Pancreas (tissue), 10 donors: ENCODE measurements around the gene CNGA3. TPM values are rescaled to one million over a fixed set of nuclear protein-coding genes. Genes with fewer than 3 reads are reported as not detected.
"Not testable (repeated sequence)": the region's sequence is repeated elsewhere in the genome, so short reads cannot be mapped to it uniquely, and the experiment has no call there.

Experiments
- ATAC-seq, 4 donors: fragments of 200-7000 bp; cut with Tn5 transposase; one replicate each; pipeline versions ENCODE4 v1.8.0 to v1.9.1; 2020; ENCODE audit warnings: mild to moderate bottlenecking in 4 of 4, moderate library complexity in 4 of 4
- DNase-seq, 6 donors: peaks; one replicate each; pipeline ENCODE4 v3.0.0-alpha.2; 2020
- FAIRE-seq: peaks from 2 replicates; lab custom pipeline; 2012; peaks lifted over from hg19 to GRCh38; lab: Jason Lieb, UNC
- H3K27ac ChIP-seq, 4 donors: fragments of 200-600 bp; sonication (generic); 1 replicate in 3 of 4; 2 replicates in 1 of 4; pipeline versions ENCODE4 v1.5.0 to v1.8.0; 2020
- H3K27me3 ChIP-seq, 4 donors: fragments of 200-600 bp; one replicate each; pipeline ENCODE4 v1.8.0; 2021
- H3K36me3 ChIP-seq, 3 donors: fragments of 200-600 bp; sonication (generic) in 1 of 3; one replicate each; pipeline versions ENCODE4 v1.5.0 to v1.8.0; 2020 to 2021
- H3K4me1 ChIP-seq, 3 donors: fragments of 200-600 bp; one replicate each; pipeline ENCODE4 v1.8.0; 2021
- H3K4me3 ChIP-seq, 4 donors: fragments of 200-600 bp; sonication (generic) in 2 of 4; one replicate each; pipeline versions ENCODE4 v1.5.0 to v1.8.0; 2020 to 2021
- H3K9me3 ChIP-seq, 4 donors: fragments of 200-600 bp; one replicate each; pipeline ENCODE4 v1.8.0; 2021
- CTCF ChIP-seq, 4 donors: fragments of 200-600 bp; sonication (generic) in 3 of 4; IDR thresholded peaks; one replicate each; pipeline versions ENCODE4 v1.5.0 to v1.8.0; 2021; ENCODE audit warnings: antibody characterized with exemption in 4 of 4
- WGBS, 2 donors: extraction: QIAGEN DNeasy Blood & Tissue Kit; methylation state at CpG; one replicate each; pipeline ENCODE4 v1.1.7; 2013; 5-methylcytosine and 5-hydroxymethylcytosine counted together
- intact Hi-C, 3 donors: fragments of 100-400 bp; cut with DNase I; formaldehyde crosslinking; loops; one replicate each; pipeline versions ENCODE4 v1.11.1 to v1.14.2; 2022
- polyA plus RNA-seq, 2 donors: library from polyadenylated mRNA; stranded (reverse); fragments of 200-250 nt; gene quantifications; one replicate each; pipeline ENCODE4 v1.2.3, GENCODE V29; 2013
- total RNA-seq, 6 donors: library from RNA; stranded (reverse); fragmentation: NEBNext Ultra II Directional in 4 of 6; extraction: Animal tissue kit (Norgen Biotek cat#: 25700) in 4 of 6; gene quantifications; one replicate each; pipeline versions ENCODE4 v1.2.1 to v1.2.4, GENCODE V29; 2021 to 2023
- donor health status: healthy with polysubstance abuse.
- donor health status: DM: no; HTN: no; CAD: no; lungs with moderate emphysema.
- donor health status: DM: no; HTN: no; CAD: no.
- donor health status: control.
- donor health status: control.
- donor health status: Bipolar disorder and iron deficiency.
- donor health status: DM: yes; HTN: yes; CAD: no.
- donor health status: DM: no; HTN: no; CAD: no.
- donor health status: DM: no; HTN: no; CAD: no.
- donor health status: DM: yes; HTN: yes; CAD: no.

The CNGA3 gene
- total and polyA plus RNA-seq, 8 donors: 0.09 to 1.5 (median 0.28) TPM

GRCh38 chr2:98432145-98432544 lies 85.9 kb downstream of the CNGA3 start:
- ATAC-seq (no peak), FAIRE-seq (no peak), DNase-seq (no peak)
- H3K9me3 ChIP-seq: no peaks in the 10 kb centered on the region
- intact Hi-C loops: no loop called here
- H3K27me3 ChIP-seq: no peaks in the 10 kb centered on the region
- no peaks in the 10 kb centered on the region for H3K36me3 ChIP-seq
- H3K4me3 ChIP-seq: no peak overlapping the region
- no peaks in the 10 kb centered on the region for H3K4me1 ChIP-seq
- no peak for TF ChIP-seq CTCF (IDR thresholded peaks at IDR 0.05)
- H3K27ac ChIP-seq: no peak overlapping the region

GRCh38 chr2:98433363-98433964 lies 87.2 kb downstream of the CNGA3 start:
- TF ChIP-seq CTCF (IDR thresholded peaks at IDR 0.05): no peak
- WGBS, 2 donors: 69 to 81% methylated on average over 2 of the region's 2 CpGs
- intact Hi-C loops: no loop called here

GRCh38 chr2:98434492-98434891 lies 88.2 kb downstream of the CNGA3 start:
- FAIRE-seq: no peak
- intact Hi-C loops: no loop called here
- Histone ChIP-seq H3K36me3 (no peaks in the 10 kb centered on the region), H3K4me1 (no peaks in the 10 kb centered on the region), H3K27me3 (no peaks in the 10 kb centered on the region), H3K27ac (no peak overlapping the region), H3K4me3 (no peak overlapping the region), H3K9me3 (no peaks in the 10 kb centered on the region)
- no peak for TF ChIP-seq CTCF (IDR thresholded peaks at IDR 0.05)
- DNase-seq: no peak
- no peak for ATAC-seq
- WGBS, 2 donors: 62 to 72% methylated on average over 3 of the region's 3 CpGs

More at GRCh38 chr2:98433363-98433964, 87.2 kb downstream of the CNGA3 start:
- no peaks in the 10 kb centered on the region for H3K4me1 ChIP-seq
- no peak for ATAC-seq
- no peaks in the 10 kb centered on the region for H3K36me3 ChIP-seq
- FAIRE-seq: no peak
- H3K4me3 ChIP-seq: no peak overlapping the region
- H3K9me3 ChIP-seq: no peaks in the 10 kb centered on the region
- no peaks in the 10 kb centered on the region for H3K27me3 ChIP-seq
- H3K27ac ChIP-seq: no peak overlapping the region
- no peak for DNase-seq

GRCh38 chr2:98435670-98436069 lies 89.4 kb downstream of the CNGA3 start:
- WGBS, 2 donors: 82 to 83% methylated on average over 4 of the region's 4 CpGs
- H3K9me3 ChIP-seq, H3K27me3 ChIP-seq, ATAC-seq, H3K4me3 ChIP-seq, DNase-seq, H3K36me3 ChIP-seq, intact Hi-C loops, H3K27ac ChIP-seq, FAIRE-seq, H3K4me1 ChIP-seq: not testable (repeated sequence)

GRCh38 chr2:98436734-98437133 lies 90.5 kb downstream of the CNGA3 start:
- H3K27ac ChIP-seq: no peak overlapping the region
- no peak for TF ChIP-seq CTCF (IDR thresholded peaks at IDR 0.05)
- H3K4me1 ChIP-seq: no peaks in the 10 kb centered on the region
- H3K4me3 ChIP-seq: no peak overlapping the region
- H3K27me3 ChIP-seq: no peaks in the 10 kb centered on the region
- no peak for ATAC-seq
- no peaks in the 10 kb centered on the region for H3K36me3 ChIP-seq
- FAIRE-seq: no peak
- H3K9me3 ChIP-seq: no peaks in the 10 kb centered on the region
- intact Hi-C loops: no loop called here
- WGBS, 2 donors: 68 to 69% methylated on average over 4 of the region's 4 CpGs
- no peak for DNase-seq
